GM12878 (cell line): ENCODE data around the gene MEIS2. TPM values are rescaled to one million over a fixed set of nuclear protein-coding genes. Genes with fewer than 3 reads are reported as not detected.

Experiments
- ATAC-seq: fragments of 200-7000 bp; cut with Tn5 transposase; 3 replicates; pipeline ENCODE4 v1.9.1; 2020; ENCODE audit warnings: mild to moderate bottlenecking, moderate library complexity
- BruUV-seq: library from RNA; stranded (reverse); fragments of 400-500 nt; replicated peaks from 2 replicates; lab custom pipeline; 2021; lab: Mats Ljungman, UMichigan
- CTCF ChIA-PET: fragments of 300-600 bp; sonication (Branson Sonifier 250); formaldehyde crosslinking; extraction: SDS; loops from one replicate; lab custom pipeline; 2021; ENCODE audit warnings: inconsistent platforms; lab: Yijun Ruan, JAX
- POLR2A ChIA-PET: fragments of 350-600 bp; formaldehyde crosslinking; extraction: SDS; loops from one replicate; lab custom pipeline; 2021; ENCODE audit warnings: inconsistent platforms; lab: Charles Lee
- RAD21 ChIA-PET: fragments of 300-600 bp; sonication (Branson Sonifier 250); formaldehyde crosslinking; loops from one replicate; lab custom pipeline; 2023; ENCODE audit warnings: antibody characterized with exemption; ENCODE audit not compliant: unreplicated experiment; lab: Charles Lee
- SMC1A ChIA-PET: fragments of 300-600 bp; sonication (Branson Sonifier 250); formaldehyde crosslinking; loops from one replicate; lab custom pipeline; 2023; ENCODE audit not compliant: unreplicated experiment, uncharacterized antibody; lab: Charles Lee
- DNase-seq: peaks from one replicate; pipeline ENCODE4 v3.0.0-alpha.2; 2011; ENCODE audit warnings: low read depth, low spot score
- FAIRE-seq: peaks from 3 replicates; lab custom pipeline; 2011; peaks lifted over from hg19 to GRCh38; lab: Jason Lieb, UNC
- H2AFZ ChIP-seq: 2 replicates; pipeline ENCODE4 v1.6.0; 2011; ENCODE audit warnings: low read depth, low read length, control low read depth; ENCODE audit not compliant: control insufficient read depth
- H3K27ac ChIP-seq: 2 replicates; pipeline ENCODE4 v1.5.1; 2011; ENCODE audit warnings: control low read depth; ENCODE audit not compliant: control insufficient read depth, insufficient read depth
- H3K27me3 ChIP-seq, 2 experiments: replicated peaks in 1 of 2; 2 replicates each; pipeline versions ENCODE4 v1.6.0 to v1.6.1; 2011; ENCODE audit warnings: low read length in 1 of 2; ENCODE audit not compliant: control insufficient read depth in 2 of 2, insufficient read depth in 2 of 2
- H3K36me3 ChIP-seq, 2 experiments: 2 replicates each; pipeline ENCODE4 v1.5.1; 2011; ENCODE audit warnings: low read length in 1 of 2; ENCODE audit not compliant: control insufficient read depth in 2 of 2, insufficient read depth in 2 of 2
- H3K4me1 ChIP-seq: 2 replicates; pipeline ENCODE4 v1.6.1; 2011; ENCODE audit warnings: mild to moderate bottlenecking, low read length, moderate library complexity, mixed read lengths; ENCODE audit not compliant: control insufficient read depth, insufficient read depth
- H3K4me2 ChIP-seq: 2 replicates; pipeline ENCODE4 v1.6.0; 2011; ENCODE audit warnings: control low read depth; ENCODE audit not compliant: control insufficient read depth, insufficient read depth
- H3K4me3 ChIP-seq: fragments of 200-600 bp; sonication (generic); 2 replicates; pipeline ENCODE4 v1.5.1; 2016
- H3K79me2 ChIP-seq: 2 replicates; pipeline ENCODE4 v1.6.0; 2011; ENCODE audit warnings: low read length; ENCODE audit not compliant: control insufficient read depth, insufficient read depth
- H3K9ac ChIP-seq: 2 replicates; pipeline ENCODE4 v1.8.0; 2011; ENCODE audit warnings: low read length, control low read depth, mixed read lengths; ENCODE audit not compliant: control insufficient read depth, insufficient read depth
- H3K9me3 ChIP-seq: replicated peaks from 3 replicates; pipeline ENCODE4 v1.5.1; 2011; ENCODE audit warnings: mild to moderate bottlenecking, low read length; ENCODE audit not compliant: control insufficient read depth, insufficient read depth
- H4K20me1 ChIP-seq: 2 replicates; pipeline ENCODE4 v1.6.0; 2011; ENCODE audit not compliant: control insufficient read depth, insufficient read depth
- ATF3 ChIP-seq: IDR thresholded peaks from 2 replicates; pipeline ENCODE4 v1.6.1; 2011; ENCODE audit warnings: low read depth, mild to moderate bottlenecking, low read length, moderate library complexity, borderline replicate concordance; ENCODE audit errors: extremely low read depth
- BACH1 ChIP-seq: fragments of 450-650 bp; IDR thresholded peaks from 2 replicates; pipeline ENCODE4 v1.6.1; 2017; ENCODE audit warnings: mild to moderate bottlenecking, borderline replicate concordance
- EED ChIP-seq: sonication (generic); IDR thresholded peaks from 2 replicates; pipeline ENCODE4 v1.6.1; 2016; ENCODE audit warnings: antibody characterized with exemption, low read depth
- EP300 ChIP-seq, 2 experiments: fragments of 150-350 bp in 1 of 2; IDR thresholded peaks; 2 replicates each; pipeline ENCODE4 v1.6.1; 2011 to 2012; ENCODE audit warnings: low read depth in 2 of 2, low read length in 2 of 2, borderline replicate concordance in 1 of 2, improper control_type of control experiment in 1 of 2, inconsistent platforms in 1 of 2; ENCODE audit not compliant: control insufficient read depth in 1 of 2
- ETV6 ChIP-seq, 2 experiments: fragments of 450-650 bp in 1 of 2; IDR thresholded peaks in 1 of 2; conservative IDR thresholded peaks in 1 of 2; 2 replicates each; pipeline ENCODE4 v1.6.1; 2014; ENCODE audit warnings: antibody characterized with exemption in 1 of 2, borderline replicate concordance in 1 of 2, low read depth in 1 of 2, mild to moderate bottlenecking in 1 of 2, moderate library complexity in 1 of 2
- NR2F1 ChIP-seq: fragments of 450-650 bp; conservative IDR thresholded peaks from 2 replicates; pipeline ENCODE4 v1.6.1; 2017; ENCODE audit warnings: mild to moderate bottlenecking
- POLR2A ChIP-seq: IDR thresholded peaks from 2 replicates; pipeline ENCODE4 v1.6.1; 2011; ENCODE audit warnings: low read depth, mild to moderate bottlenecking, low read length
- POLR2AphosphoS2 ChIP-seq: IDR thresholded peaks from 2 replicates; pipeline ENCODE4 v1.6.1; 2011; ENCODE audit warnings: low read depth, mild to moderate bottlenecking, low read length, improper control_type of control experiment, moderate library complexity
- RCOR1 ChIP-seq: conservative IDR thresholded peaks from 2 replicates; pipeline ENCODE4 v1.6.1; 2012; ENCODE audit warnings: low read depth, low read length, improper control_type of control experiment
- SREBF2 ChIP-seq: IDR thresholded peaks from 2 replicates; pipeline ENCODE4 v1.6.1; 2012; ENCODE audit warnings: mild to moderate bottlenecking, low read length
- YY1 ChIP-seq: IDR thresholded peaks from 2 replicates; pipeline ENCODE4 v1.6.1; 2011; ENCODE audit warnings: low read depth, mild to moderate bottlenecking, low read length
- WGBS: methylation state at CpG from one replicate; pipeline ENCODE4 v1.1.6; 2016; ENCODE audit warnings: low lambda C conversion rate; ENCODE audit not compliant: insufficient replicate concordance, insufficient coverage; ENCODE audit errors: missing lambda C conversion rate; 5-methylcytosine and 5-hydroxymethylcytosine counted together
- in situ Hi-C: fragments of 300-500 bp; cut with MboI; formaldehyde crosslinking; loops from 9 replicates; pipeline ENCODE4 v1.14.3; 2018; ENCODE audit warnings: mixed read lengths
- intact Hi-C: fragments of 100-400 bp; cut with micrococcal nuclease; formaldehyde crosslinking; loops from one replicate; pipeline ENCODE4 v1.14.2; 2022; ENCODE audit not compliant: unreplicated experiment
- polyA plus RNA-seq, 11 experiments: library from polyadenylated mRNA; depleted of rRNA in 4 of 11; unstranded in 6 of 11; stranded (reverse) in 5 of 11; fragments of >200 nt; fragmentation: Nextera tagmentation in 4 of 11; fragmentation: Illumina TruSeq in 1 of 11; extraction: Ambion mirVana in 4 of 11; extraction: Trizol in 1 of 11; gene quantifications; 1 replicate in 1 of 11; 2 replicates in 10 of 11; pipeline versions ENCODE4 v1.2.1 to v1.2.3, GENCODE V29; 2011 to 2016; ENCODE audit warnings: inconsistent platforms in 2 of 11, missing spikeins in 2 of 11, low read depth in 1 of 11
- total RNA-seq, 4 experiments: library from RNA; depleted of rRNA in 3 of 4; stranded (reverse); fragments of >200 nt in 3 of 4; fragmentation: Illumina TruSeq in 1 of 4; extraction: Trizol in 1 of 4; gene quantifications; 2 replicates each; pipeline versions ENCODE4 v1.2.1 to v1.2.3, GENCODE V29; 2013 to 2021
- TF ChIP-seq, protein P1 (sequence below): fragments of 150-350 bp; IDR thresholded peaks from 2 replicates; pipeline ENCODE4 v1.6.1; 2014; ENCODE audit warnings: mild to moderate bottlenecking, low read depth, low read length

Gene MEIS2
- total and polyA plus RNA-seq, 10 of the 15 experiments (the other 5 are each of a cell fraction or from before 2014, with no cell fraction given), result 9.2 to 54.0 (median 20.4) TPM

DNA sequence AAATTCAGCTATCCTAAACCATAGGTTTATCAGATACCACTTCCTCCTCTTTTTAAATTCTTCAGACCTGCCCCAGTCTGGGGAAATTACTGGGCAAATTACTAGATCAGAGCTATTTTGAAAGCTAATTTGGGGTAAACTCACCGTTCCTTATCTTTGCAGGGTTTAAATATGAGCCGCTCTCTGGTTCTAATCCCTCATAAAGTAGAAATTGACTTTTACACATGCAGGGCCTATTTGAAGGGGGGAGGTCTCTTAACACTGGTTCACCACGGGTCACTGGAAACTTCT lies 11.0 kb upstream of the MEIS2 start:
- no TSS peak for BruUV-seq
- ChIA-PET SMC1A (interaction anchor here (1.0 to 12.8 kb wide), 2 partner anchors 32 to 230 kb away, joined by 3 to 130 read pairs; no protein-coding TSS in a partner anchor), CTCF (interaction anchor here (1.3 to 1.5 kb wide), 2 partner anchors 227 to 770 kb away, joined by 3 to 4 read pairs; no protein-coding TSS in a partner anchor), RAD21 (interaction anchor here (0.5 kb wide), 1 partner anchor 247 kb away, joined by 3 read pairs; no protein-coding TSS in a partner anchor), POLR2A (no interaction called here)
- H4K20me1 ChIP-seq, result no peaks in the 10 kb centered on the region
- H3K9me3 ChIP-seq, result no peaks in the 10 kb centered on the region
- ATAC-seq (no peak), FAIRE-seq (no peak), DNase-seq (no peak)
- no peak for TF ChIP-seq RCOR1
- no peak for TF ChIP-seq YY1
- no peak for TF ChIP-seq ATF3
- TF ChIP-seq, protein P1, sequence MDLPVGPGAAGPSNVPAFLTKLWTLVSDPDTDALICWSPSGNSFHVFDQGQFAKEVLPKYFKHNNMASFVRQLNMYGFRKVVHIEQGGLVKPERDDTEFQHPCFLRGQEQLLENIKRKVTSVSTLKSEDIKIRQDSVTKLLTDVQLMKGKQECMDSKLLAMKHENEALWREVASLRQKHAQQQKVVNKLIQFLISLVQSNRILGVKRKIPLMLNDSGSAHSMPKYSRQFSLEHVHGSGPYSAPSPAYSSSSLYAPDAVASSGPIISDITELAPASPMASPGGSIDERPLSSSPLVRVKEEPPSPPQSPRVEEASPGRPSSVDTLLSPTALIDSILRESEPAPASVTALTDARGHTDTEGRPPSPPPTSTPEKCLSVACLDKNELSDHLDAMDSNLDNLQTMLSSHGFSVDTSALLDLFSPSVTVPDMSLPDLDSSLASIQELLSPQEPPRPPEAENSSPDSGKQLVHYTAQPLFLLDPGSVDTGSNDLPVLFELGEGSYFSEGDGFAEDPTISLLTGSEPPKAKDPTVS, result no peak
- no peak for TF ChIP-seq SREBF2
- no peak for TF ChIP-seq NR2F1
- TF ChIP-seq POLR2AphosphoS2, result no peak
- TF ChIP-seq ETV6 (conservative IDR thresholded peaks at IDR 0.05 in 1 of 2, IDR thresholded peaks at IDR 0.05 in 1 of 2; ENCODE audit: borderline replicate concordance in 1 of 2, low read depth in 1 of 2), result no peak
- TF ChIP-seq EP300 (IDR thresholded peaks at IDR 0.05; ENCODE audit: borderline replicate concordance in 1 of 2, control insufficient read depth in 1 of 2, low read depth in 2 of 2, low read length in 2 of 2), result no peak
- TF ChIP-seq POLR2A, result no peak
- no peak for TF ChIP-seq EED
- no peak for TF ChIP-seq BACH1
- no peak overlapping the region for H2AFZ ChIP-seq
- H3K79me2 ChIP-seq, result no peaks in the 10 kb centered on the region
- H3K9ac ChIP-seq, result no peak overlapping the region
- H3K27ac ChIP-seq, result no peak overlapping the region
- H3K4me3 ChIP-seq, result no peak overlapping the region
- intact Hi-C loops, result no loop called here
- in situ Hi-C loops, result no loop called here
- H3K27me3 ChIP-seq, result peaks cover 3 to 25% of the 10 kb centered on the region in 2 experiments
- H3K36me3 ChIP-seq, result no peaks in the 10 kb centered on the region
- no peaks in the 10 kb centered on the region; the same call in 1 of the 2 replicates for H3K4me1 ChIP-seq
- no peak overlapping the region; the same call in 1 of the 2 replicates for H3K4me2 ChIP-seq
- 55% methylated on average over 3 of the region's 3 CpGs for WGBS
